ENCODE results near the gene CLEC2B.

DNA sequence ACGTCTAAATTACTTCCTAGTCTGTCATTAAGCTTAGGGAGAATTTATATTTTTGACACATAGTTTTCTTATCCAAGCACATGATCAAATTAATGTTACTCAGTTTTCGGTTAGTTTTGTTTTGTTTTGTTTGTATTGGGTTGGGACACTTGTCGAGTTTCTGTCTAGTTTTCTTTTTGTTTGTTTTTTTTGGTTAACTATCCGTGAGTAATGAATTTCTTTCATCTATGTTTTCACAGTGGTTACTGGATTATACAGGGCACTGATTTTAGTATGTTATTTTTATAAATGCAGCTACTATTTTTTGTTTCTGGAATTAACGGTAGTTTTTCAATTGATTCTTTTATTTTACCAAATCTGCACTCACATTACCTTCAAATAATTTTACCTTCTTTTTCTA is 39.2 kb downstream of the CLEC2B start:
- TF ChIP-seq MAX (IDR thresholded peaks at IDR 0.05): no peak
- no peak for TF ChIP-seq SP1 (IDR thresholded peaks at IDR 0.05)
- TF ChIP-seq, protein P1, sequence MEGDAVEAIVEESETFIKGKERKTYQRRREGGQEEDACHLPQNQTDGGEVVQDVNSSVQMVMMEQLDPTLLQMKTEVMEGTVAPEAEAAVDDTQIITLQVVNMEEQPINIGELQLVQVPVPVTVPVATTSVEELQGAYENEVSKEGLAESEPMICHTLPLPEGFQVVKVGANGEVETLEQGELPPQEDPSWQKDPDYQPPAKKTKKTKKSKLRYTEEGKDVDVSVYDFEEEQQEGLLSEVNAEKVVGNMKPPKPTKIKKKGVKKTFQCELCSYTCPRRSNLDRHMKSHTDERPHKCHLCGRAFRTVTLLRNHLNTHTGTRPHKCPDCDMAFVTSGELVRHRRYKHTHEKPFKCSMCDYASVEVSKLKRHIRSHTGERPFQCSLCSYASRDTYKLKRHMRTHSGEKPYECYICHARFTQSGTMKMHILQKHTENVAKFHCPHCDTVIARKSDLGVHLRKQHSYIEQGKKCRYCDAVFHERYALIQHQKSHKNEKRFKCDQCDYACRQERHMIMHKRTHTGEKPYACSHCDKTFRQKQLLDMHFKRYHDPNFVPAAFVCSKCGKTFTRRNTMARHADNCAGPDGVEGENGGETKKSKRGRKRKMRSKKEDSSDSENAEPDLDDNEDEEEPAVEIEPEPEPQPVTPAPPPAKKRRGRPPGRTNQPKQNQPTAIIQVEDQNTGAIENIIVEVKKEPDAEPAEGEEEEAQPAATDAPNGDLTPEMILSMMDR (IDR thresholded peaks at IDR 0.05; ENCODE audit: low read depth, low read length, missing input control): no peak
